Osteocyte (in vitro differentiated cells): ENCODE results near the gene DCP1A. TPM values are rescaled to one million over a fixed set of nuclear protein-coding genes. Genes with fewer than 3 reads are reported as not detected.
"Not testable (repeated sequence)": the region's sequence is repeated elsewhere in the genome, so short reads cannot be mapped to it uniquely, and the experiment has no call there.

ENCODE experiments used
- DNase-seq: peaks from one replicate; pipeline ENCODE4 v3.0.0; 2021; ENCODE audit warnings: mixed read lengths; ENCODE audit not compliant: unreplicated experiment; ENCODE audit errors: extremely low spot score
- H3K27ac Mint-ChIP-seq: one replicate; pipeline ENCODE4 v1.8.0; 2021; ENCODE audit warnings: mild to moderate bottlenecking, mixed read lengths; ENCODE audit not compliant: unreplicated experiment
- H3K27me3 Mint-ChIP-seq: one replicate; pipeline ENCODE4 v1.8.0; 2021; ENCODE audit warnings: mixed read lengths; ENCODE audit not compliant: unreplicated experiment
- H3K36me3 Mint-ChIP-seq: one replicate; pipeline ENCODE4 v1.8.0; 2021; ENCODE audit warnings: mixed read lengths; ENCODE audit not compliant: unreplicated experiment
- H3K4me1 Mint-ChIP-seq: one replicate; pipeline ENCODE4 v1.8.0; 2021; ENCODE audit warnings: mixed read lengths; ENCODE audit not compliant: unreplicated experiment
- H3K4me3 Mint-ChIP-seq: one replicate; pipeline ENCODE4 v1.8.0; 2021; ENCODE audit warnings: mild to moderate bottlenecking, moderate library complexity, mixed read lengths; ENCODE audit not compliant: unreplicated experiment
- H3K9me3 Mint-ChIP-seq: one replicate; pipeline ENCODE4 v1.8.0; 2021; ENCODE audit warnings: mixed read lengths; ENCODE audit not compliant: unreplicated experiment
- total RNA-seq: library from RNA; stranded (reverse); gene quantifications from 2 replicates; pipeline ENCODE4 v1.2.1, GENCODE V29; 2021
- TF ChIP-seq, protein P1 (sequence below): fragments of 200-600 bp; sonication (generic); IDR thresholded peaks from 2 replicates; pipeline ENCODE4 v1.5.0; 2021; ENCODE audit warnings: antibody characterized with exemption, mild to moderate bottlenecking, moderate library complexity

The DCP1A gene
- total RNA-seq, 1 donor from 2014 or later = 24.2 TPM

- no peak for DNase-seq
- Mint-ChIP-seq H3K27me3 (peaks cover 25% of the 10 kb centered on the region), H3K9me3 (no peaks in the 10 kb centered on the region), H3K4me1 (no peaks in the 10 kb centered on the region), H3K4me3 (no peak overlapping the region), H3K27ac (no peak overlapping the region), H3K36me3 (no peaks in the 10 kb centered on the region)
- TF ChIP-seq, protein P1, sequence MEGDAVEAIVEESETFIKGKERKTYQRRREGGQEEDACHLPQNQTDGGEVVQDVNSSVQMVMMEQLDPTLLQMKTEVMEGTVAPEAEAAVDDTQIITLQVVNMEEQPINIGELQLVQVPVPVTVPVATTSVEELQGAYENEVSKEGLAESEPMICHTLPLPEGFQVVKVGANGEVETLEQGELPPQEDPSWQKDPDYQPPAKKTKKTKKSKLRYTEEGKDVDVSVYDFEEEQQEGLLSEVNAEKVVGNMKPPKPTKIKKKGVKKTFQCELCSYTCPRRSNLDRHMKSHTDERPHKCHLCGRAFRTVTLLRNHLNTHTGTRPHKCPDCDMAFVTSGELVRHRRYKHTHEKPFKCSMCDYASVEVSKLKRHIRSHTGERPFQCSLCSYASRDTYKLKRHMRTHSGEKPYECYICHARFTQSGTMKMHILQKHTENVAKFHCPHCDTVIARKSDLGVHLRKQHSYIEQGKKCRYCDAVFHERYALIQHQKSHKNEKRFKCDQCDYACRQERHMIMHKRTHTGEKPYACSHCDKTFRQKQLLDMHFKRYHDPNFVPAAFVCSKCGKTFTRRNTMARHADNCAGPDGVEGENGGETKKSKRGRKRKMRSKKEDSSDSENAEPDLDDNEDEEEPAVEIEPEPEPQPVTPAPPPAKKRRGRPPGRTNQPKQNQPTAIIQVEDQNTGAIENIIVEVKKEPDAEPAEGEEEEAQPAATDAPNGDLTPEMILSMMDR = no peak
Observed at GRCh38 chr3:53357458-53357857, 10.1 kb upstream of the DCP1A start.

DNA sequence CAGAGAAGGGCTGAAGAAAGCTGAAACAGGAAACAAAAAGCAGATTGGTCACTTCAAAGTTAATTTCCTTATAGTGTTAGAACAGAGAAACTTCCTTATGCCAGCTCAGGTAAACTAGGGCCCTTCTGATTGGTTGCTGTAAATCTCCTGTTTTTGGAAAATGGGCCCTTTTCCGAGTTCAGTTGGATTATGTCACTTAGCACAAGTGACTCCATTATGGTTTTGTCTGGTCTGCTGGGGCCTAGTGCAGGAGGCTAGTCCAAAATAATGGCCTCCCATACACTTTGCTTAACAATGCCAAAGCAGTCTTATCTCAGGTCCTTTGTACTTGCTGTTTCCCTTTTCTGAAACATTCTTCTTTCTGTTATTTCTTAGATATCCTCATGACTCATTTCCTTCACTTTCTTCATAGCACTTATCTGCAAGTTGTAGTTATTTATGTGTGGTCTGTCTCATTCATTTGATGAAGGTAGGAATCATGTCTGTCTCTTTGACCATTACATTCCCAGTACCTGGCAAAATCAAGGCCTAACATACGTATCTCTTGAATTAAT is 7.7 kb upstream of the DCP1A start:
- TF ChIP-seq, protein P1 = no peak
- Mint-ChIP-seq H3K27ac (no peak overlapping the region), H3K4me3 (no peak overlapping the region), H3K36me3 (no peaks in the 10 kb centered on the region), H3K27me3 (peaks cover 25% of the 10 kb centered on the region), H3K4me1 (peaks cover 3% of the 10 kb centered on the region), H3K9me3 (no peaks in the 10 kb centered on the region)
- DNase-seq = no peak

DNA sequence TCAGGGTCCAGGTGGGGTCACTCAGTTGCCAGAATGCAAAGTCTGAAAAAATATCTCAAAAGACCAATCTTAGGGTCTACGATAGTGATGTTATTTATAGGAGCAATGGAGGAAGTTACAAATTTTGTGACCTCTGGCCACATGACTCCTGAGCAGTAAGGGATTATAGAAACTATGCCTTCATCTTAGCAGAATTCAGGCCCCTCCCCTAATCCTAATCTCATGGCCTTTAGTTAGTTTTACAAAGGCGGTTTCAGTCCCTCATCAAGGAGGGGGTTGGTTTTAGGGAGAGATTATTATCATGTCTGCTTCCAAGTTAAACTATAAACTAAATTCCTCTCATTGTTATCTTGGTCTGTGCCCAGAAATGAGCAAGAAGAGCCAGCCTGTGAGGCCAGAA is 5.9 kb upstream of the DCP1A start:
- Mint-ChIP-seq H3K36me3 (no peaks in the 10 kb centered on the region), H3K27me3 (peaks cover 10% of the 10 kb centered on the region), H3K4me3 (no peak overlapping the region), H3K4me1 (peaks cover 3% of the 10 kb centered on the region), H3K27ac (no peak overlapping the region), H3K9me3 (no peaks in the 10 kb centered on the region)
- no peak for DNase-seq
- TF ChIP-seq, protein P1 = no peak

- Mint-ChIP-seq H3K36me3 (no peaks in the 10 kb centered on the region), H3K4me3 (no peak overlapping the region), H3K9me3 (no peaks in the 10 kb centered on the region), H3K4me1 (peaks cover 15% of the 10 kb centered on the region), H3K27ac (no peak overlapping the region), H3K27me3 (no peaks in the 10 kb centered on the region)
- TF ChIP-seq, protein P1 = peak; percentile 32
- no peak for DNase-seq
Observed at GRCh38 chr3:53350652-53351051, 3.3 kb upstream of the DCP1A start.

GRCh38 chr3:53348118-53348517 is 775 bp upstream of the DCP1A start:
- not testable (repeated sequence) for H3K36me3 Mint-ChIP-seq, H3K9me3 Mint-ChIP-seq, H3K27me3 Mint-ChIP-seq, DNase-seq
- Mint-ChIP-seq H3K4me3 (peak overlapping the region; percentile 97), H3K27ac (peak overlapping the region; percentile 100), H3K4me1 (peaks cover 29% of the 10 kb centered on the region)

GRCh38 chr3:53346922-53347260 is 452 bp downstream of the DCP1A start:
- Mint-ChIP-seq H3K27me3 (no peaks in the 10 kb centered on the region), H3K36me3 (peaks cover 19% of the 10 kb centered on the region), H3K27ac (peak overlapping the region; percentile 100), H3K4me3 (peak overlapping the region; percentile 97), H3K9me3 (no peaks in the 10 kb centered on the region), H3K4me1 (peaks cover 29% of the 10 kb centered on the region)
- no peak for DNase-seq
- TF ChIP-seq, protein P1 = no peak
